Neural progenitor cell (in vitro differentiated cells): Measurements from ENCODE around the gene CXCL9. TPM values are rescaled to one million over a fixed set of nuclear protein-coding genes. Genes with fewer than 3 reads are reported as not detected.

ENCODE experiments used
- DNase-seq: peaks from one replicate; pipeline ENCODE4 v3.0.0-alpha.2; 2016; ENCODE audit warnings: low spot score
- H2AFZ ChIP-seq: fragments of 200-600 bp; sonication (generic); replicated peaks from 2 replicates; pipeline ENCODE4 v1.6.1; 2016; ENCODE audit warnings: antibody characterized with exemption
- H3F3A ChIP-seq: fragments of 200-600 bp; sonication (generic); 2 replicates; pipeline ENCODE4 v1.6.1; 2016; ENCODE audit warnings: antibody characterized with exemption, low read depth
- H3K27ac ChIP-seq: fragments of 200-600 bp; sonication (generic); 2 replicates; pipeline ENCODE4 v1.5.1; 2016; ENCODE audit warnings: mild to moderate bottlenecking
- H3K27me3 ChIP-seq: fragments of 200-600 bp; sonication (generic); 2 replicates; pipeline ENCODE4 v1.6.1; 2016; ENCODE audit warnings: mild to moderate bottlenecking, moderate library complexity
- H3K36me3 ChIP-seq: fragments of 200-600 bp; sonication (generic); 2 replicates; pipeline ENCODE4 v1.5.1; 2016
- H3K4me1 ChIP-seq: fragments of 200-600 bp; sonication (generic); 2 replicates; pipeline ENCODE4 v1.6.1; 2016; ENCODE audit warnings: mixed run types
- H3K4me2 ChIP-seq: fragments of 200-600 bp; sonication (generic); 2 replicates; pipeline ENCODE4 v1.6.1; 2016
- H3K4me3 ChIP-seq: fragments of 200-600 bp; sonication (generic); 2 replicates; pipeline ENCODE4 v1.5.1; 2016
- H3K79me2 ChIP-seq: fragments of 200-600 bp; sonication (generic); 2 replicates; pipeline ENCODE4 v1.6.1; 2016; ENCODE audit warnings: low read depth
- H3K9ac ChIP-seq: fragments of 200-600 bp; sonication (generic); 2 replicates; pipeline ENCODE4 v1.6.1; 2016
- H3K9me3 ChIP-seq: fragments of 200-600 bp; sonication (generic); 2 replicates; pipeline ENCODE4 v1.5.1; 2016; ENCODE audit warnings: low read depth
- H4K20me1 ChIP-seq: fragments of 200-600 bp; sonication (generic); 2 replicates; pipeline ENCODE4 v1.6.1; 2016; ENCODE audit warnings: low read depth
- H3K27ac Mint-ChIP-seq: 3 replicates; pipeline ENCODE4 v1.8.0; 2021; ENCODE audit warnings: mixed read lengths
- H3K27me3 Mint-ChIP-seq: 2 replicates; pipeline ENCODE4 v1.8.0; 2022; ENCODE audit warnings: low read depth, mild to moderate bottlenecking, inconsistent platforms, moderate library complexity, mixed read lengths; ENCODE audit not compliant: insufficient read depth
- H3K36me3 Mint-ChIP-seq: 3 replicates; pipeline ENCODE4 v1.8.0; 2021; ENCODE audit warnings: mixed read lengths
- H3K4me1 Mint-ChIP-seq: 3 replicates; pipeline ENCODE4 v1.8.0; 2021; ENCODE audit warnings: mixed read lengths
- H3K4me3 Mint-ChIP-seq: 3 replicates; pipeline ENCODE4 v1.8.0; 2021; ENCODE audit warnings: mild to moderate bottlenecking, moderate library complexity, mixed read lengths
- H3K9me3 Mint-ChIP-seq: 3 replicates; pipeline ENCODE4 v1.8.0; 2020; ENCODE audit warnings: mixed read lengths
- CTCF ChIP-seq: fragments of 200-600 bp; sonication (generic); IDR thresholded peaks from 2 replicates; pipeline ENCODE4 v1.5.1; 2017; ENCODE audit warnings: antibody characterized with exemption, mild to moderate bottlenecking
- EZH2 ChIP-seq: fragments of 200-600 bp; sonication (generic); IDR thresholded peaks from 2 replicates; pipeline ENCODE4 v1.6.1; 2017; ENCODE audit warnings: antibody characterized with exemption, mild to moderate bottlenecking, moderate library complexity
- EZH2phosphoT487 ChIP-seq: fragments of 200-600 bp; sonication (generic); IDR thresholded peaks from 2 replicates; pipeline ENCODE4 v1.6.1; 2017; ENCODE audit warnings: antibody characterized with exemption
- total RNA-seq: library from RNA; depleted of rRNA; stranded (reverse); fragments of >200 nt; gene quantifications from 2 replicates; pipeline ENCODE4 v1.2.3, GENCODE V29; 2015; ENCODE audit warnings: low replicate concordance

The CXCL9 gene
- total RNA-seq, 1 donor from 2014 or later, result not detected

GRCh38 chr4:75985116-75985515, 22.2 kb downstream of the CXCL9 start:
- DNase-seq, result no peak
- H4K20me1 ChIP-seq, result peaks cover 13% of the 10 kb centered on the region
- Mint-ChIP-seq H3K27ac (no peak overlapping the region), H3K4me1 (peaks cover 12% of the 10 kb centered on the region), H3K4me3 (no peak overlapping the region), H3K36me3 (peaks cover 18% of the 10 kb centered on the region), H3K9me3 (no peaks in the 10 kb centered on the region), H3K27me3 (no peaks in the 10 kb centered on the region)
- no peak overlapping the region for H3K4me2 ChIP-seq
- no peaks in the 10 kb centered on the region for H3K36me3 ChIP-seq
- H3K27me3 ChIP-seq, result no peaks in the 10 kb centered on the region
- no peaks in the 10 kb centered on the region for H3K9me3 ChIP-seq
- H2AFZ ChIP-seq, result no peak overlapping the region
- peaks cover 9% of the 10 kb centered on the region for H3K4me1 ChIP-seq
- no peaks in the 10 kb centered on the region for H3F3A ChIP-seq
- H3K9ac ChIP-seq, result no peak overlapping the region
- no peak overlapping the region for H3K4me3 ChIP-seq
- H3K27ac ChIP-seq, result no peak overlapping the region
- peaks cover 80% of the 10 kb centered on the region for H3K79me2 ChIP-seq
- TF ChIP-seq CTCF (no peak), EZH2 (no peak), EZH2phosphoT487 (no peak)

DNA sequence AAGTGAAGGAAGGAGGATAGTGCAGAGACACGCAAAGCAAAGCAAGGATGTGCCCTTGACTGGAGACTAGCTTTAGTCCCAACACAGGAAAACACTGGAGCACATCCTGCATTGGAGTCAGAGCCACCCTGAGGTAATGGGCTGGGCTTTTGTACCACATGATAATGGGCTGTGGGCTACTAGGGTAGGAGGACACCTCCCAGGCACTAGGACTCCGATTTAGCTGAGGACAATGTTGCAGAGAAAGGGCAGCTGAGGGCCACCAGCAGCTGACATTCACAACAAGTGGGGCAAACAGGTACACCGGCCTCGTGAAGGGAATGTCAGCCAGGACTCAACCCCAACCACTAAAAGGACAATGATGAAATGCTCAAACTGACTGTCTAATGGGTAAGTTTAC, 26.7 kb downstream of the CXCL9 start:
- Histone ChIP-seq H3K4me1 (no peaks in the 10 kb centered on the region), H3F3A (no peaks in the 10 kb centered on the region), H3K36me3 (peaks cover 26% of the 10 kb centered on the region), H4K20me1 (peaks cover 3% of the 10 kb centered on the region), H3K79me2 (peaks cover 34% of the 10 kb centered on the region), H3K9ac (no peak overlapping the region), H3K4me3 (no peak overlapping the region), H2AFZ (no peak overlapping the region), H3K4me2 (no peak overlapping the region), H3K27ac (no peak overlapping the region), H3K9me3 (peaks cover 4% of the 10 kb centered on the region), H3K27me3 (no peaks in the 10 kb centered on the region)
- H3K4me3 Mint-ChIP-seq, result no peak overlapping the region
- H3K9me3 Mint-ChIP-seq, result peaks cover 5% of the 10 kb centered on the region
- no peak for DNase-seq
- H3K36me3 Mint-ChIP-seq, result peaks cover 32% of the 10 kb centered on the region
- H3K4me1 Mint-ChIP-seq, result no peaks in the 10 kb centered on the region
- H3K27ac Mint-ChIP-seq, result no peak overlapping the region
- TF ChIP-seq CTCF (no peak), EZH2 (no peak), EZH2phosphoT487 (no peak)
- H3K27me3 Mint-ChIP-seq, result no peaks in the 10 kb centered on the region

GRCh38 chr4:75976177-75976576, 31.1 kb downstream of the CXCL9 start:
- Histone ChIP-seq H3K9ac (no peak overlapping the region), H3K79me2 (no peaks in the 10 kb centered on the region), H3F3A (no peaks in the 10 kb centered on the region), H3K36me3 (peaks cover 35% of the 10 kb centered on the region), H3K27me3 (no peaks in the 10 kb centered on the region), H3K4me2 (no peak overlapping the region), H3K4me3 (no peak overlapping the region), H3K27ac (no peak overlapping the region), H3K9me3 (peaks cover 4% of the 10 kb centered on the region), H2AFZ (no peak overlapping the region), H4K20me1 (no peaks in the 10 kb centered on the region), H3K4me1 (no peaks in the 10 kb centered on the region)
- H3K27ac Mint-ChIP-seq, result no peak overlapping the region
- H3K9me3 Mint-ChIP-seq, result peaks cover 5% of the 10 kb centered on the region
- H3K4me1 Mint-ChIP-seq, result no peaks in the 10 kb centered on the region
- no peak for DNase-seq
- TF ChIP-seq EZH2 (no peak), CTCF (no peak), EZH2phosphoT487 (no peak)
- no peaks in the 10 kb centered on the region for H3K27me3 Mint-ChIP-seq
- H3K36me3 Mint-ChIP-seq, result peaks cover 42% of the 10 kb centered on the region
- no peak overlapping the region for H3K4me3 Mint-ChIP-seq

DNA sequence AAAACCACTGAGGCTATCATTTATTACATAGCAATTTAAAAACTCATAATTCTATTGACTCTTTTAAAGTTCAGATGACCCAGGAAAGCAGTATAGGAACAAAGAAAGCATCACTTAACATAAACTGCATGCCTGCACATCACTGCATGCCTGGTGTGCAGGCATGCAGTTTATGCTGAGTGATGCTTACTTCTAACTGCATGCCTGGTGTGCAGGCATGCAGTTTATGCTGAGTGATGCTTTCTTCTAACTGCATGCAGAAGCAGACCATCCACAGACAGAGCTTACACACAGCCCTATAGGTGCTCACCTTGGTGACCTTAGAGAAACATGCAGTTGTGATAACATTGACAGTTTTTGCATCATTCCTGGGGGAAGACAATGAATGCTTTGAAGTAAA, 33.5 kb downstream of the CXCL9 start:
- H3K9ac ChIP-seq, result no peak overlapping the region
- no peak overlapping the region for H3K4me3 ChIP-seq
- peaks cover 4% of the 10 kb centered on the region for H3K9me3 ChIP-seq
- TF ChIP-seq EZH2phosphoT487 (no peak), EZH2 (no peak), CTCF (no peak)
- H2AFZ ChIP-seq, result no peak overlapping the region
- no peak for DNase-seq
- no peaks in the 10 kb centered on the region for H3K27me3 ChIP-seq
- H3K4me1 ChIP-seq, result no peaks in the 10 kb centered on the region
- no peak overlapping the region for H3K4me2 ChIP-seq
- Mint-ChIP-seq H3K27me3 (no peaks in the 10 kb centered on the region), H3K27ac (no peak overlapping the region), H3K36me3 (peaks cover 48% of the 10 kb centered on the region), H3K4me1 (no peaks in the 10 kb centered on the region), H3K4me3 (no peak overlapping the region), H3K9me3 (peaks cover 5% of the 10 kb centered on the region)
- H3K36me3 ChIP-seq, result peaks cover 40% of the 10 kb centered on the region
- H4K20me1 ChIP-seq, result no peaks in the 10 kb centered on the region
- H3K27ac ChIP-seq, result no peak overlapping the region
- H3F3A ChIP-seq, result no peaks in the 10 kb centered on the region
- H3K79me2 ChIP-seq, result no peaks in the 10 kb centered on the region
